ENCODE data around the gene SERPINC1.

DNA sequence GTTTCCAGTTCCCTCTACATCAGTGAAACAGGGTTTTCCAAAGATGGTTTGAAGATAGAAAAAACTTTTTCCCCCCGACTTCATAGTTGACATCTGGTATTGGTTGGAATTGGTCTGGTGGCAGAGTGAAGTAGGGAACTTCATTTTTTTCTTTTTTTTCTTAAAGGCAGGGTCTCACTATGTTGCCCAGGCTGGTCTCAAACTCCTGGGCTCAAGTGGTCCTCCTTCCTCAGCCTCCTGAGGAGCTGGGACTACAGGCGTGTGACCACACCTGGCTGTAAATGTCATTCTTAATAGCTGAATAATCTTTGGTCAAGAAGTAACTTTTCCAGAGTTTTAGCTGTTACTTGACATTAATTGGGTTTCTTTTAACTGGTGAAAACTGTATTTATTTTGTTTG, 27.2 kb downstream of the SERPINC1 start:
- no peak for TF ChIP-seq GATA2 (IDR thresholded peaks at IDR 0.05; ENCODE audit: low read depth, low read length)
- no peak for TF ChIP-seq GATA3 (IDR thresholded peaks at IDR 0.05; ENCODE audit: low read depth, low read length)

Measured in SH-SY5Y (cell line).